Measurements from ENCODE around the gene EPHA3. TPM values are rescaled to one million over a fixed set of nuclear protein-coding genes. Genes with fewer than 3 reads are reported as not detected.

EPHA3 gene
- total and polyA plus RNA-seq, 9 of the 15 experiments (the other 6 are each of a cell fraction or from before 2014, with no cell fraction given) = not detected

DNA sequence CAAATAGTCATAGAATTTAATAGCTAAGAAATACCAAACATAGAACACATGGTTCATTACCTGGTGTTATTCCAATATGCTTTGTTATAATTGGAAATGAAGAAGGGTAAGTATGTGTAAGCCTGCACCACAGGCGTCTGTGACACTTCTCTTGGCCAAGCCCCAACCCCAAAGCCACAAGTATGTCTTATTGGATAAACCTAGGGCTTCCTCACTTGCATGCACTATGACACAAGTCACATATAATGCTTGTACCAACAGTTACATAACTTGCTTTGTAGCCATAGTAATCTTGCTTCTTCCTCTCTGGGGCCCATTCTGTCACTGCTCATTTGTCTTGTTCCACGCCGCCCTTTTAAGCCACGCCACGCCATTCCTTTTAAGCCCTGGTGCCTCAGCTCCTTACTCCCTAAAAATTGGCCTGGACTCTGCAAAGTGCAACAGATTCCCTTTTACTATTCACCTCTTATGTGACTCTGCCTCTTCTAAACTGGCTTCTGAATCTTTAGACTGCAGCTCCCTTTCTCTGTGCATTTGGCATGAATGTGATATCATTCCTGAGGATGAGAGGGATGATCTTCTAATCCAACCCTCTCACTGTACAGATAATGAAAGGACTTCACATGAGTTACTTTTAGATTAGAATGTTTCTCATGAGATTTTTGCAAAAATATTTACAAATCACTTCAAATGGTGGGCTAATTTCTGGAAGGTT is 48.1 kb upstream of the EPHA3 start (continued):
- TF ChIP-seq MGA (IDR thresholded peaks at IDR 0.05) (no peak), CAMTA2 (CRISPR knock-in tag; conservative IDR thresholded peaks at IDR 0.05) (no peak), NR2F6 (CRISPR knock-in tag; IDR thresholded peaks at IDR 0.05) (no peak), BCOR (IDR thresholded peaks at IDR 0.05) (no peak), MYC (IDR thresholded peaks at IDR 0.05; ENCODE audit: low read depth, low read length) (no peak), MYC (CRISPR knock-in tag; IDR thresholded peaks at IDR 0.05; ENCODE audit: borderline replicate concordance, low read depth) (no peak)

All from K562 (cell line).